ENCODE results near the gene FANCG.

Gene FANCG

DNA sequence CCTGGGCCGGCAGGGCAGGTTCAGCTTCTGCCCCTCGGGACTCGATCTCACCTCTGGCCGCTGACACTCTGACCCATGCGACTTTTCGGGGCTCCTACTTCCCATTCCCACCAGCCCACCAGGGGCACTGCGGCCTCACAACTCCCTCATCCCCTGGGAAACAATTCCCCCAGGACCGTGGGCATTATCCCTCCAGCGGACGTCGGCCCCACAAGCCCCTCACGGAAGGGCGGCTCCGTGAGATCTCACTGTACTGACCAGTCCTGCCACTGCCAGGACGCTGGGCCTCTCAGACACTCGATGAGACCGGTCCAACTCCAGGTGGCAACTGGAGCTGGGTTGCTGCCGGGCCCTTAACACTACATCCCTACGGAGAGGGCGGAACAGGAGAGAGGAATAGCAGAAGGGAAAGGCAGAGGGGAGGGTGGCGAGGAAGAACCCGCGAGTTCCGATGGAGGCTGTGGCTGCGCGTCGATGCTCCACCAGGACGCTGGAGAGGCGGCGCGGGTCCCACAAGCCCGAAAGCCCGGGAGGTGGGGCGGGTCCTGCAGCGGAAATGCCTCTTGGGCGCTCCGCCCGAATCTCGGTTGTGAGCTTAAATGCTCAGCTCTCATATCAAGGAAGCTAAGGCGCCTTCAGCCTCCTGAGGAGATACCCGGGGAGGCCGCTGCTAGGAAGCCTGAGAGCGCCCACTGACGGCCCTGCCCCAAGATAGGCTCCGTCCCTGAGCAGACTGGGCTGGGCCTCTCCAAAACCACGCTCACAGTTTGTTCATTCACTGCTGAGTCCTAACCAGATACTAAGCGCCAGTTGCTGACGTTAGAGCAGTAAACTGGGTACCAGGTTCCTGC lies 43.7 kb downstream of the FANCG start:
- Mint-ChIP-seq H3K27ac (no peak overlapping the region), H3K4me1 (no peaks in the 10 kb centered on the region), H3K9me3 (no peaks in the 10 kb centered on the region), H3K4me3 (no peak overlapping the region), H3K36me3 (ENCODE audit: low read depth) (peaks cover 46% of the 10 kb centered on the region), H3K27me3 (ENCODE audit: low read depth, poor library complexity) (peaks cover 5% of the 10 kb centered on the region)
- no peak for TF ChIP-seq CTCF (IDR thresholded peaks at IDR 0.05)
- no peak for DNase-seq

DNA sequence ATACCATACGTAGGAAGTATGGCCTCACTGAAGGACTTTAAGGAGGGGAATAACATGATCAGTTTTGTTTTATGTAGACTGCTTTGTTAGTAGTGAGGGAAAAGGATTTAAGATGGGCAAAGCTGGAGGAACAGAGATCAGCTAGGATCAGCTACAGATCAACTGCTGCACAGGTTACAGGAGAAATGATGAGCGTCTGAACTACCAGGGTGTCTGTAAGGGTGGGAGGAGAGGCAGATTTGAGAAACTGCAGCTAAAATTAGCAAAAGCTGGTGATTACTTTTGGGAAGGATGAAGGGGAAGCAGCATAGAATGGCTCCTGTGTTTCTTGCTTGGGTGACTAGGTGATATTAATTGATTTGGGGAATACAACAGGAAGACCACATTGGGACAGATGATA lies 46.6 kb downstream of the FANCG start:
- H3K4me1 Mint-ChIP-seq: peaks cover 10% of the 10 kb centered on the region
- H3K27ac Mint-ChIP-seq: no peak overlapping the region

GRCh38 chr9:35029852-35030251 lies 49.9 kb downstream of the FANCG start:
- peaks cover 38% of the 10 kb centered on the region for H3K36me3 Mint-ChIP-seq (ENCODE audit: low read depth)
- no peak for DNase-seq
- H3K9me3 Mint-ChIP-seq: peaks cover 14% of the 10 kb centered on the region
- H3K27me3 Mint-ChIP-seq (ENCODE audit: low read depth, poor library complexity): no peaks in the 10 kb centered on the region
- H3K4me1 Mint-ChIP-seq: peaks cover 38% of the 10 kb centered on the region
- no peak overlapping the region for H3K4me3 Mint-ChIP-seq
- H3K27ac Mint-ChIP-seq: no peak overlapping the region
- no peak for TF ChIP-seq CTCF (IDR thresholded peaks at IDR 0.05)

More for the DNA sequence above, 46.6 kb downstream of the FANCG start:
- Mint-ChIP-seq H3K9me3 (peaks cover 9% of the 10 kb centered on the region), H3K4me3 (no peak overlapping the region), H3K36me3 (ENCODE audit: low read depth) (peaks cover 51% of the 10 kb centered on the region), H3K27me3 (ENCODE audit: low read depth, poor library complexity) (peaks cover 5% of the 10 kb centered on the region)
- no peak for TF ChIP-seq CTCF (IDR thresholded peaks at IDR 0.05)
- DNase-seq: no peak

GRCh38 chr9:35029241-35029640 lies 50.5 kb downstream of the FANCG start:
- no peak for TF ChIP-seq CTCF (IDR thresholded peaks at IDR 0.05)
- peaks cover 38% of the 10 kb centered on the region for H3K4me1 Mint-ChIP-seq
- no peak overlapping the region for H3K4me3 Mint-ChIP-seq
- H3K36me3 Mint-ChIP-seq (ENCODE audit: low read depth): peaks cover 44% of the 10 kb centered on the region
- H3K27me3 Mint-ChIP-seq (ENCODE audit: low read depth, poor library complexity): no peaks in the 10 kb centered on the region
- H3K9me3 Mint-ChIP-seq: peaks cover 17% of the 10 kb centered on the region
- no peak for DNase-seq
- H3K27ac Mint-ChIP-seq: no peak overlapping the region

- peaks cover 42% of the 10 kb centered on the region for H3K4me1 Mint-ChIP-seq
- no peak for DNase-seq
- no peak overlapping the region for H3K4me3 Mint-ChIP-seq
- peaks cover 20% of the 10 kb centered on the region for H3K9me3 Mint-ChIP-seq
- H3K27ac Mint-ChIP-seq: no peak overlapping the region
- no peak for TF ChIP-seq CTCF (IDR thresholded peaks at IDR 0.05)
- no peaks in the 10 kb centered on the region for H3K27me3 Mint-ChIP-seq (ENCODE audit: low read depth, poor library complexity)
- peaks cover 53% of the 10 kb centered on the region for H3K36me3 Mint-ChIP-seq (ENCODE audit: low read depth)
Measured at GRCh38 chr9:35028341-35028740, 51.4 kb downstream of the FANCG start.

- H3K27ac Mint-ChIP-seq: no peak overlapping the region
- no peak for TF ChIP-seq CTCF (IDR thresholded peaks at IDR 0.05)
- H3K9me3 Mint-ChIP-seq: peaks cover 20% of the 10 kb centered on the region
- H3K4me3 Mint-ChIP-seq: no peak overlapping the region
- no peaks in the 10 kb centered on the region for H3K27me3 Mint-ChIP-seq (ENCODE audit: low read depth, poor library complexity)
- no peak for DNase-seq
- peaks cover 43% of the 10 kb centered on the region for H3K4me1 Mint-ChIP-seq
- peaks cover 55% of the 10 kb centered on the region for H3K36me3 Mint-ChIP-seq (ENCODE audit: low read depth)
Measured at GRCh38 chr9:35027860-35028259, 51.9 kb downstream of the FANCG start.

Data from nephron progenitor cell (in vitro differentiated cells).